DND-41 (cell line): ENCODE measurements around the gene PLD5.
"Not testable (repeated sequence)": the region's sequence is repeated elsewhere in the genome, so short reads cannot be mapped to it uniquely, and the experiment has no call there.

ENCODE experiments used
- CTCF ChIP-seq: IDR thresholded peaks from 2 replicates; pipeline ENCODE4 v1.5.1; 2012; ENCODE audit warnings: borderline replicate concordance, low read length, moderate library complexity, mild to moderate bottlenecking; ENCODE audit not compliant: poor library complexity, severe bottlenecking; ENCODE audit errors: extremely low read depth
- EZH2 ChIP-seq: IDR thresholded peaks from 3 replicates; pipeline ENCODE4 v1.6.1; 2012; ENCODE audit warnings: borderline replicate concordance, low read depth, mild to moderate bottlenecking, moderate library complexity, low read length, inconsistent platforms; ENCODE audit not compliant: severe bottlenecking

GRCh38 chr1:242459740-242460139 lies 64.8 kb downstream of the PLD5 start:
- not testable (repeated sequence) for TF ChIP-seq CTCF, EZH2
